ENCODE results near the gene ARHGAP19.
"Not testable (repeated sequence)": the region's sequence is repeated elsewhere in the genome, so short reads cannot be mapped to it uniquely, and the experiment has no call there.

ARHGAP19 gene

GRCh38 chr10:97279121-97279815 lies 13.2 kb downstream of the ARHGAP19 start:
- DNase-seq (ENCODE audit: low spot score) = no peak

- DNase-seq (ENCODE audit: low spot score) = no peak
Observed at GRCh38 chr10:97278491-97278989, 13.9 kb downstream of the ARHGAP19 start.

GRCh38 chr10:97277551-97277950 lies 14.9 kb downstream of the ARHGAP19 start:
- no peak for DNase-seq (ENCODE audit: low spot score)

- no peak for DNase-seq (ENCODE audit: low spot score)
Observed at GRCh38 chr10:97274828-97275227, 17.6 kb downstream of the ARHGAP19 start.

- DNase-seq (ENCODE audit: low spot score) = no peak
Observed at GRCh38 chr10:97273700-97274099, 18.7 kb downstream of the ARHGAP19 start.

GRCh38 chr10:97270523-97271154 lies 21.8 kb downstream of the ARHGAP19 start:
- no peak for DNase-seq (ENCODE audit: low spot score)

- no peak for DNase-seq (ENCODE audit: low spot score)
Observed at GRCh38 chr10:97267671-97268070, 24.8 kb downstream of the ARHGAP19 start.

- DNase-seq (ENCODE audit: low spot score) = not testable (repeated sequence)
Observed at GRCh38 chr10:97265095-97265494, 27.3 kb downstream of the ARHGAP19 start.

- DNase-seq (ENCODE audit: low spot score) = no peak
Observed at GRCh38 chr10:97263971-97264370, 28.5 kb downstream of the ARHGAP19 start.

GRCh38 chr10:97261656-97262055 lies 30.8 kb downstream of the ARHGAP19 start:
- no peak for DNase-seq (ENCODE audit: low spot score)

- DNase-seq (ENCODE audit: low spot score) = no peak
Observed at GRCh38 chr10:97261183-97261582, 31.3 kb downstream of the ARHGAP19 start.

- DNase-seq (ENCODE audit: low spot score) = no peak
Observed at GRCh38 chr10:97259119-97259518, 33.3 kb downstream of the ARHGAP19 start.

- no peak for DNase-seq (ENCODE audit: low spot score)
Observed at GRCh38 chr10:97256356-97256755, 36.1 kb downstream of the ARHGAP19 start.

- DNase-seq (ENCODE audit: low spot score) = no peak
Observed at GRCh38 chr10:97255512-97256293, 36.7 kb downstream of the ARHGAP19 start.

- no peak for DNase-seq (ENCODE audit: low spot score)
Observed at GRCh38 chr10:97254694-97255093, 37.7 kb downstream of the ARHGAP19 start.

- no peak for DNase-seq (ENCODE audit: low spot score)
Observed at GRCh38 chr10:97250952-97251351, 41.5 kb downstream of the ARHGAP19 start.

- DNase-seq (ENCODE audit: low spot score) = no peak
Observed at GRCh38 chr10:97243836-97244235, 48.6 kb downstream of the ARHGAP19 start.

GRCh38 chr10:97238855-97239254 lies 53.6 kb downstream of the ARHGAP19 start:
- no peak for DNase-seq (ENCODE audit: low spot score)

GRCh38 chr10:97235353-97235752 lies 57.1 kb downstream of the ARHGAP19 start:
- no peak for DNase-seq (ENCODE audit: low spot score)

GRCh38 chr10:97234400-97234799 lies 58.0 kb downstream of the ARHGAP19 start:
- DNase-seq (ENCODE audit: low spot score) = no peak

- DNase-seq (ENCODE audit: low spot score) = no peak
Observed at GRCh38 chr10:97230146-97230545, 62.3 kb downstream of the ARHGAP19 start.

GRCh38 chr10:97229322-97230015 lies 63.0 kb downstream of the ARHGAP19 start:
- no peak for DNase-seq (ENCODE audit: low spot score)

All from ecto neural progenitor cell (in vitro differentiated cells).